Right lobe of liver (tissue), 6 donors: ENCODE data around the gene SLA2. TPM values are rescaled to one million over a fixed set of nuclear protein-coding genes. Genes with fewer than 3 reads are reported as not detected.
A peak's percentile ranks its signal among the peaks of the same experiment; 100 is the strongest.

Experiments
- ATAC-seq, 4 donors: fragments of 200-7000 bp; cut with Tn5 transposase; one replicate each; pipeline ENCODE4 v1.9.1; 2020; ENCODE audit warnings: mild to moderate bottlenecking in 4 of 4, moderate library complexity in 4 of 4
- DNase-seq, 3 donors: peaks; one replicate each; pipeline ENCODE4 v3.0.0-alpha.2; 2020
- H3K27ac ChIP-seq, 3 donors: fragments of 200-600 bp; one replicate each; pipeline ENCODE4 v1.8.0; 2022
- H3K27me3 ChIP-seq, 2 donors: fragments of 200-600 bp; one replicate each; pipeline ENCODE4 v1.8.0; 2022
- H3K36me3 ChIP-seq, 4 donors: fragments of 200-600 bp; sonication (generic) in 1 of 4; one replicate each; pipeline versions ENCODE4 v1.5.1 to v1.8.0; 2017 to 2022; ENCODE audit warnings: control low read depth in 1 of 4
- H3K4me1 ChIP-seq, 4 donors: fragments of 200-600 bp; sonication (generic) in 1 of 4; one replicate each; pipeline versions ENCODE4 v1.5.1 to v1.8.0; 2017 to 2022; ENCODE audit warnings: control low read depth in 1 of 4
- H3K4me3 ChIP-seq, 3 donors: fragments of 200-600 bp; one replicate each; pipeline ENCODE4 v1.8.0; 2022
- H3K9me3 ChIP-seq, 4 donors: fragments of 200-600 bp; sonication (generic) in 1 of 4; one replicate each; pipeline versions ENCODE4 v1.5.1 to v1.8.0; 2017 to 2022; ENCODE audit warnings: control low read depth in 1 of 4
- CTCF ChIP-seq, 4 donors: fragments of 200-600 bp in 3 of 4; fragments of 450-650 bp in 1 of 4; IDR thresholded peaks; one replicate each; pipeline versions ENCODE4 v1.5.1 to v1.8.0; 2016 to 2022; ENCODE audit warnings: antibody characterized with exemption in 4 of 4, mild to moderate bottlenecking in 2 of 4
- POLR2A ChIP-seq: fragments of 450-650 bp; IDR thresholded peaks from one replicate; pipeline ENCODE4 v1.6.1; 2017; ENCODE audit warnings: antibody characterized with exemption, mild to moderate bottlenecking
- WGBS: methylation state at CpG from one replicate; pipeline ENCODE4 v1.1.6; 2018; ENCODE audit warnings: low coverage, low lambda C conversion rate; ENCODE audit not compliant: insufficient coverage; ENCODE audit errors: missing lambda C conversion rate; 5-methylcytosine and 5-hydroxymethylcytosine counted together
- intact Hi-C, 2 donors: fragments of 100-400 bp; cut with DNase I; formaldehyde crosslinking; loops; one replicate each; pipeline versions ENCODE4 v1.11.2 to v1.14.1; 2022
- total RNA-seq, 6 experiments: library from RNA; depleted of rRNA in 2 of 6; stranded (reverse); fragments of >200 nt in 2 of 6; fragmentation: NEBNext Ultra II Directional in 3 of 6; extraction: Animal tissue kit (Norgen Biotek cat#: 25700) in 3 of 6; gene quantifications; one replicate each; pipeline versions ENCODE4 v1.1.0 to v1.2.4, GENCODE V29; 2016 to 2023
- donor health status: DM: no; HTN: yes; CAD: no.
- donor health status: DM: no; HTN: no; CAD: no.
- donor health status: DM: no; HTN: no; CAD: no.
- donor health status: DM: no; HTN: yes; CAD: no.
- donor health status: DM: no; HTN: yes; CAD: no.

The SLA2 gene
- total RNA-seq, 6 experiments from 2014 or later, result 0.18 to 0.50 (median 0.32) TPM

- Histone ChIP-seq H3K36me3 (no peaks in the 10 kb centered on the region), H3K4me1 (no peaks in the 10 kb centered on the region), H3K4me3 (no peak overlapping the region), H3K27me3 (no peaks in the 10 kb centered on the region), H3K27ac (no peak overlapping the region), H3K9me3 (no peaks in the 10 kb centered on the region)
- intact Hi-C loops, result no loop called here
- WGBS, result no CpG with 5 or more reads among the region's 6 CpGs
- no peak for TF ChIP-seq POLR2A
- ATAC-seq (no peak), DNase-seq (no peak)
Observed at GRCh38 chr20:36631646-36632045, 14.3 kb downstream of the SLA2 start.

- Histone ChIP-seq H3K36me3 (no peaks in the 10 kb centered on the region), H3K4me3 (no peak overlapping the region), H3K9me3 (no peaks in the 10 kb centered on the region), H3K27me3 (no peaks in the 10 kb centered on the region), H3K27ac (no peak overlapping the region), H3K4me1 (no peaks in the 10 kb centered on the region)
- ATAC-seq (peak; percentile 26 to 55 (median 42)), DNase-seq (no peak)
- no peak for TF ChIP-seq POLR2A
- TF ChIP-seq CTCF (IDR thresholded peaks at IDR 0.05), result no peak
- intact Hi-C loops, result no loop called here
- whole genome bisulfite sequencing, result 80% methylated on average over 3 of the region's 15 CpGs
Observed at GRCh38 chr20:36629719-36630681, 16.0 kb downstream of the SLA2 start.

GRCh38 chr20:36628076-36628475 lies 17.9 kb downstream of the SLA2 start:
- ATAC-seq, result no peak
- Histone ChIP-seq H3K4me3 (no peak overlapping the region), H3K4me1 (no peaks in the 10 kb centered on the region), H3K9me3 (no peaks in the 10 kb centered on the region), H3K27me3 (no peaks in the 10 kb centered on the region), H3K36me3 (no peaks in the 10 kb centered on the region), H3K27ac (no peak overlapping the region)
- WGBS, result 82% methylated on average over 7 of the region's 7 CpGs
- DNase-seq, result no peak
- TF ChIP-seq POLR2A, result no peak
- no peak for TF ChIP-seq CTCF (IDR thresholded peaks at IDR 0.05)
- intact Hi-C loops, result no loop called here

GRCh38 chr20:36624944-36625324 lies 21.1 kb downstream of the SLA2 start:
- DNase-seq (no peak), ATAC-seq (no peak)
- H3K27ac ChIP-seq, result no peak overlapping the region
- 100% methylated on average over 1 of the region's 2 CpGs for WGBS
- H3K4me1 ChIP-seq, result no peaks in the 10 kb centered on the region
- H3K4me3 ChIP-seq, result no peak overlapping the region
- no peaks in the 10 kb centered on the region for H3K27me3 ChIP-seq
- H3K9me3 ChIP-seq, result no peaks in the 10 kb centered on the region
- TF ChIP-seq POLR2A, result no peak
- no peak for TF ChIP-seq CTCF (IDR thresholded peaks at IDR 0.05)
- no peaks in the 10 kb centered on the region for H3K36me3 ChIP-seq
- intact Hi-C loops, result no loop called here
